Measurements from ENCODE around the gene TBC1D22A.
"Not testable (repeated sequence)": the region's sequence is repeated elsewhere in the genome, so short reads cannot be mapped to it uniquely, and the experiment has no call there.

The TBC1D22A gene

GRCh38 chr22:46969961-46970360 is 207.5 kb downstream of the TBC1D22A start:
- no peak for DNase-seq (ENCODE audit: low read depth in 2 of 2, low spot score in 1 of 2)

- no peak for DNase-seq (ENCODE audit: low read depth in 2 of 2, low spot score in 1 of 2)
Observed at GRCh38 chr22:46970411-46971098, 208.1 kb downstream of the TBC1D22A start.

- no peak for DNase-seq (ENCODE audit: low read depth in 2 of 2, low spot score in 1 of 2)
Observed at GRCh38 chr22:46971099-46971763, 208.8 kb downstream of the TBC1D22A start.

- DNase-seq (ENCODE audit: low read depth in 2 of 2, low spot score in 1 of 2) = no peak
Observed at GRCh38 chr22:46971764-46972125, 209.3 kb downstream of the TBC1D22A start.

- no peak for DNase-seq (ENCODE audit: low read depth in 2 of 2, low spot score in 1 of 2)
Observed at GRCh38 chr22:46972256-46972655, 209.8 kb downstream of the TBC1D22A start.

- no peak for DNase-seq (ENCODE audit: low read depth in 2 of 2, low spot score in 1 of 2)
Observed at GRCh38 chr22:46972901-46973831, 210.7 kb downstream of the TBC1D22A start.

- no peak for DNase-seq (ENCODE audit: low read depth in 2 of 2, low spot score in 1 of 2)
Observed at GRCh38 chr22:46974077-46974476, 211.6 kb downstream of the TBC1D22A start.

- no peak for DNase-seq (ENCODE audit: low read depth in 2 of 2, low spot score in 1 of 2)
Observed at GRCh38 chr22:46974631-46975585, 212.5 kb downstream of the TBC1D22A start.

- DNase-seq (ENCODE audit: low read depth in 2 of 2, low spot score in 1 of 2) = no peak
Observed at GRCh38 chr22:46976143-46976542, 213.7 kb downstream of the TBC1D22A start.

GRCh38 chr22:46976598-46976997 is 214.1 kb downstream of the TBC1D22A start:
- no peak for DNase-seq (ENCODE audit: low read depth in 2 of 2, low spot score in 1 of 2)

GRCh38 chr22:46977656-46978343 is 215.3 kb downstream of the TBC1D22A start:
- no peak for DNase-seq (ENCODE audit: low read depth in 2 of 2, low spot score in 1 of 2)

GRCh38 chr22:46978668-46979067 is 216.2 kb downstream of the TBC1D22A start:
- not testable (repeated sequence) for DNase-seq (ENCODE audit: low read depth in 2 of 2, low spot score in 1 of 2)

GRCh38 chr22:46979506-46979905 is 217.1 kb downstream of the TBC1D22A start:
- DNase-seq (ENCODE audit: low read depth in 2 of 2, low spot score in 1 of 2) = no peak

GRCh38 chr22:46980392-46980791 is 217.9 kb downstream of the TBC1D22A start:
- DNase-seq (ENCODE audit: low read depth in 2 of 2, low spot score in 1 of 2) = no peak

- DNase-seq (ENCODE audit: low read depth in 2 of 2, low spot score in 1 of 2) = no peak
Observed at GRCh38 chr22:46982635-46983034, 220.2 kb downstream of the TBC1D22A start.

GRCh38 chr22:46983046-46983445 is 220.6 kb downstream of the TBC1D22A start:
- DNase-seq (ENCODE audit: low read depth in 2 of 2, low spot score in 1 of 2) = no peak

GRCh38 chr22:46984751-46985506 is 222.5 kb downstream of the TBC1D22A start:
- no peak for DNase-seq (ENCODE audit: low read depth in 2 of 2, low spot score in 1 of 2)

- no peak for DNase-seq (ENCODE audit: low read depth in 2 of 2, low spot score in 1 of 2)
Observed at GRCh38 chr22:46985507-46985882, 223.0 kb downstream of the TBC1D22A start.

- no peak for DNase-seq (ENCODE audit: low read depth in 2 of 2, low spot score in 1 of 2)
Observed at GRCh38 chr22:46986788-46987187, 224.3 kb downstream of the TBC1D22A start.

Measured in stimulated activated CD8-positive, alpha-beta memory T cell treated with anti-CD3 and anti-CD28 coated beads, Interleukin-4, amount 100 ng/mL, for 1 hour (primary cell).